HG03457 (cell line): ENCODE measurements around the gene AP1G1.
"Not testable (repeated sequence)": the region's sequence is repeated elsewhere in the genome, so short reads cannot be mapped to it uniquely, and the experiment has no call there.

Experiments
- ATAC-seq: cut with Tn5 transposase; IDR thresholded peaks from one replicate; pipeline ENCODE4 v1.9.1; 2021; ENCODE audit warnings: moderate number of reproducible peaks; ENCODE audit not compliant: unreplicated experiment

Gene AP1G1

GRCh38 chr16:71709229-71709781 lies 99.3 kb downstream of the AP1G1 start:
- no peak for ATAC-seq

- ATAC-seq, result no peak
Measured at GRCh38 chr16:71708696-71709095, 99.9 kb downstream of the AP1G1 start.

DNA sequence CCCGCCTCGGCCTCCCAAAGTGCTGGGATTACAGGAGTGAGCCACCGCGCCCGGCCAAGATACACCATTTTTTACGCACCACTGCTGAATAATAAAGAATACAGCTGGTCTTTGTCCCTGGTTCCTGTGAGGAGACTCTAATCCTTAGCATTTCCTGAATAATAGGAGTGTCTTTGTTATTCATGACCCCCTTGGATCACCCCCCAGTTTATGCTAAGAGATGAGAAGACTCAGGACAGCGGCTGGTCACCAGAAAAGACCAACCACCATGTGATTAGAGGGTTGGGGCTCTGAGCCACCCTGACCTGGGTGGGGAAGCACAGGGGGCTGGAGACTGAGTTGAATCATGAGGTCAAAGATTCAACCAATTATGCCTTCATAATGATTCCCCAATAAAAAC lies 101.4 kb downstream of the AP1G1 start:
- no peak for ATAC-seq

DNA sequence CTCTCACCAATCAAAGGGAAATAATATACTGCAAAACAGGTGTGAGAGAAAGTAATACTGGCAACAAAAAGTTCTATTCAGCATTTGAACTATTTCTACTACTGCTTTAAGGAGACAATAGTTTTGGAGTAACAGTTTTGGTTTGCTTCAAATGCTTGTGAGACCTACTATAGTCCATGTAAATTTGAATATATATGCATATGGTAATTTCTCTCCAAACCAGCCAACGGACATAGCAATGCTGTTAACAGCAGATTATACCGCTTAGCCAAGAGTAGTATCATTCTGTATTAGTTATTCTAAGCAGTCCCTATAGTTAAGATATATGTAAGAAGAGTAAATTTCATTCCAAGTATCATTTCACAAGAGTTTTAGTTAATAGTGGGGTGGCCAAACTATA lies 102.6 kb downstream of the AP1G1 start:
- ATAC-seq, result no peak

DNA sequence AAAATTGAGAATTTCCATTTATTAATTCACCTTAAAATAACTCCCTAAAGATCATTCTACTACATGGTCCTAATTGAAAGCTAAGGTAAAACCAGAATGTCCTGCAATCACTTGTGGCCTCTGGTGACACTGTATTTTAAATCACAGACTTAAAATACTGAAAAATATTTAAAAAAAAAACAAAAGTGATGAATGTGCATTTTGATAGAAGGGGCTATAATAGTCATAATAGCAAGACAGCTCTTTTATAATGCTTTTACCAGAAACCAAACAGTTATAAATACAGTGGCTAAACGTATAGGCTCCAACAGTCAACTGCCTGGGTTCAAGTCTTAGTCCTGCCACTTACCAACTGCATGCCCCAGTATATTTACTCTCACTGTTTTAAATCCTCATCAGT lies 105.3 kb downstream of the AP1G1 start:
- ATAC-seq, result no peak

- no peak for ATAC-seq
Measured at GRCh38 chr16:71700831-71701230, 107.8 kb downstream of the AP1G1 start.

- ATAC-seq, result no peak
Measured at GRCh38 chr16:71698491-71698890, 110.1 kb downstream of the AP1G1 start.

DNA sequence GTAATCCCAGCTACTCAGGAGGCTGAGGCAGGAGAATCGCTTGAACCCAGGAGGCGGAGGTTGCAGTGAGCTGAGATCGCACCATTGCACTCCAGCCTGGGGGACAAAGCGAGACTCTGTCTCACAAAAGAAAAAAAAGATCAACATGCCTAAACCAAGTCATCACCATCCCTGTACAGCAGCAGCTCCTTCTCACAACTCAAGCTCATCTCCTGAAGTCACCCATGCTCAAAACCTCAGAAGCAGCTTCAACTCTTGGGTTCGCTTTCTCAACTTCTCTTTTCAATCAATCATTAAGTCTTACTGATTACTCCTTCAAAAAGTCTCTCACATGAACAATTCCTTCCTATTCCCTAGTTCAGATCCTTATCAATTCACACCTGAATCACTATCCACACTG lies 115.5 kb downstream of the AP1G1 start:
- ATAC-seq, result no peak

DNA sequence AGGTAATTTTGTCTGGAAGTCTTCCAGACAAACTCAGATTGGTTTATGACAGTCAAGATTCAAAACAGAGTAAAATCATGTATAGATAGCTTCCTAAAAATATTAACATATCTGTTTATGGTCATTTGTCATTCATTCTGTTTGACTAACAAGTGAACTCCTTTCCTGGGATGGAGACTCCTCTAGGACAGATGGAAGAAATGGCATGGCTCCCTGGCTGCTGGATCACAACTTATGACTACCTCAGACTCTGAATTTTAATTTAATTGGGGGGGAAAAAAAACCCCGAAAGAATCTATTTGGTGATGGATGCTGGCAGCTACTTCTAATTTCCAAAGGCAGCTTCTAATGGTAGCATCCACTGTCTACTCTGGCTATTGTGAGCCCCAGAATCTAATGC lies 118.7 kb downstream of the AP1G1 start:
- no peak for ATAC-seq

- no peak for ATAC-seq
Measured at GRCh38 chr16:71687861-71688260, 120.8 kb downstream of the AP1G1 start.

DNA sequence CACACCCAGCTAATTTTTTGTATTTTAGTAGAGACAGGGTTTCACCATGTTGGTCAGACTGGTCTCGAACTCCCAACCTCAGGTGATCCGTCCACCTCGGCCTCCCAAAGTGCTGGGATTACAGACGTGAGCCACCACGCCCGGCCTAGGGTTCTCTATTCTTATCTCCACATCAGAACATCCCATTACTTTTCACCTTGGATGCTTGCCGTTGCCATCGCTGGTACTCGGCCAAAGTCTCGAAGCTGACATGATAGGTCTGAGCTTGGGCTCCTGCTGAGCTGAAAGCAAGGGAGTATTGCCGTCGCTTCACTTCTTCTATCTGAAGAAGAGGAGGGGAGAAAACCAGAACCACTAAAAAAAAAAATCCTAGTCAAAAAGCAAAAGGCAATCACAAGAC lies 124.4 kb downstream of the AP1G1 start:
- not testable (repeated sequence) for ATAC-seq

DNA sequence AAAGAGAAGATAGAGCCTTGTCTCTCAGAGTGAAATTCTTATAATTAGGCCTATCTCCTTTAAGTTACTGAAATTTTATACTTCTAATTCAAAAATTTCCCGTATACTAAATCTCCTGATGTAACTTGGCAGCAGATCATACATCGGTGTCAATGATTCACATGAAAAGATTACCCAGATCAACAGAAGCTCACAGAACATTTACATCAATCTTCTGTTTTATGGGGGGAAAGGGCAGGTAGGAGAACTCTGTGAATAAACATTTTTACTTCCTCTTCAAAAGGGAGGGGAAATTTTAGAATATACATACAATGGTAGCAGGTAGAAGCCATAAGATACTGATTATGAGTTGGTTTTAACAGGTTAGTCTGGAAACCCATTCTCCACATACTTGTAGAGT lies 127.3 kb downstream of the AP1G1 start:
- no peak for ATAC-seq
